Measurements from ENCODE around the gene TBCD.

Gene TBCD

GRCh38 chr17:82812058-82812457 is 60.2 kb downstream of the TBCD start:
- no peak for DNase-seq

DNA sequence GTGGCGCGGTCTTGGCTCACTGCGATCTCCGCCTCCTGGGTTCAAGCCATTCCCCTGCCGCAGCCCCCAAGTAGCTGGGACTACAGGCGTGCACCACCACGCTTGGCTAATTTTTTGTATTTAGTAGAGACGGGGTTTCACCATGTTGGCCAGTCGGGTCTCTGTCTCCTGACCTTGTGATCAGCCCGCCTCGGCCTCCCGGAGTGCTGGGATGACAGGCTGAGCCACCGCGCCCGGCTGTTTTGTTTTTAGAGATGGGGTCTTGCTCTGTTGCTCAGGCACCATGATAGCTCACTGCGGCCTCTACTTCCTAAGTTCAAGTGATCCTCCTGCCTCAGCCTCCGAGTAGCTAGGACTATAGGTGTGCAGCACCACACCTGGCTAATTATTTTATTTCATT is 60.7 kb downstream of the TBCD start:
- no peak for DNase-seq

DNA sequence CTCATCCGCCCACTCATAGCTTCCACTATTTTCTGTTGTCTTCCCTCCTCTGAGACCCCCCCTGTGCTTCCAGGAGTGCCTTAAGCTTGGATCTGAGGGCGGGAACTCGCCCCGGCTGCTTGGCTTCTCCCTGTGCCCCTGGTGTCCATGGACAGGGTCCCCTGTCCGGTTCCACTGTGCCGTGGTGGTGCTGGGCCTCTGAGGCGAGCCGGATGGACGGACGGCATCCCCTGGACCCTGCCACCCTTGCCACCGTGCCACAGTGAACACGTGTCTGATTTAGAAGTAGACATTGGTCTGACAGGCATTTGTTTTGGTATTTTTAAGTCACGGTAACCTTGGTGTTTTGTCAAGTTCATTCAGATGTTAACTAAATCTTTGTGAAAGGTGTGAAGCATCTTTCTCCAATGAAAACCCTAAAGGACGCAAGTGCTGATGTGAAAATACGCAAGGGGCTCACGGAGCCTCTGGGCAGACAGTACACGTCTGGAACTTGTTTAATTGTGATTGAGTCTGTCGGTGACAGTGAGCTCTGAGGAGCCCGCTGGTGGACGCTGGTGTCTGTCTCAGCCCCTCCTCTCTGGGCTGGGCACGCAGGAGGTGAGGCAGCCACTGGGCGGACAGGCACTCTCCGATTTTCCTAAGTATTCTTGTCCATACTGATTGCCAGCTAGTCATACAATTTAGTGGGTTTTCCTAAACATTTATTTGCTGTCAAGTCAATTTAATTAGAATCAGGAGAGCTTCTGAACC is 61.6 kb downstream of the TBCD start:
- DNase-seq, result no peak

DNA sequence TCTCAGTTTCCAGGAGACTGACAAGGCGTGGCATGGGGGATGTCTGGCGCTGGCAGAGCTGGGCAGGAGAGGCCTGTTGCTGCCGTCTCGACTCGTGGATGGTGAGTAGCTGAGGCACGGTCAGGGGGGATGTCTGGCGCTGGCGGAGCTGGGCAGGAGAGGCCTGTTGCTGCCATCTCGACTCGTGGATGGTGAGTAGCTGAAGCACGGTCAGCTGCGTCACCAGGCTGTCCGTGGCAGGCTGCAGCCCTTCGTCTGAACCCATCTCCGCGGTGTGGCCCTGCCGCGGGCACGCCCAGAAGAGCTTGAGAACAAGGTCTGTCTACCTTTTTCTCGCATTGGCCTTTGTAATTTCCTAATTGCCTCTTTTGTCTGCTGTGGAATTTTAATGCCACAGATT is 63.0 kb downstream of the TBCD start:
- no peak for DNase-seq

GRCh38 chr17:82815354-82815753 is 63.5 kb downstream of the TBCD start:
- DNase-seq, result no peak

GRCh38 chr17:82815790-82816305 is 64.0 kb downstream of the TBCD start:
- no peak for DNase-seq

DNA sequence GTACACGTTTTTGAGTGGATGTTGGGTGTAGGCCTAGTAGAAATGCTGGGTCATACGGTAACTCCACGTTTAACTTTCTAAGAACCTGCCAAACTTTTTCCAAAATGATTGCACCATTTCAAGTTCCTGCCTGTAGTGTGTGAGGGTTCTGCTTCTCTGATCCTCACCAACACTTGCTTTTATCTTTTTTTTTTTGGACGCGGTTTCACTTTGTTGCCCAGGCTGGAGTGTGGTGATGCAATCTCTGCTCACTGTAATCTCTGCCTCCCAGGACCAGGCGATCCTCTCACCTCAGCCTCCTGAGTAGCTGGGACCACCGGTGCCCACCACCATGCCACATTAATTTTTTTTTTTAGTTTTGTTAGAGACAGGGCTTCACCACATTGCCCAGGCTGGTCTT is 64.5 kb downstream of the TBCD start:
- DNase-seq, result no peak

GRCh38 chr17:82817947-82818346 is 66.1 kb downstream of the TBCD start:
- no peak for DNase-seq

- no peak for DNase-seq
Measured at GRCh38 chr17:82820278-82821251, 68.7 kb downstream of the TBCD start.

DNA sequence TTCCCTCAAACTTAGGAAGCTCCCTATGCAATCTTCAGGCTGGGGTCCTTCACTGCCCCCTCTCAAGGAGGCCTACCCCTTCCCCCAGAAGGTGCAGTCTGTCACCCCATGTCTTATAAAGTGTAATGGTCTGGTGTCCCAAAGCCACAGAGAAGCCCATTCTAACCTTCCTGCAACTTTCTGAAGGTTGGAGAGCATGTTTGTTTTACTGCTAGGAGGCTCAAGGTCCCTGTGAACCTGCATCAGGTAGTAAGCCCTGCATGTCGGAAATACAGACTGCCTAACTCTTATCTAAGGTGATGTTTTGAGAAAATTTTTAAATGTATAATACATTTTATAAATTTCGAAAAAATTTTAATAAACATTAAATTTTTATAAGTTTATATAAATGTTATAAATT is 69.7 kb downstream of the TBCD start:
- no peak for DNase-seq

DNA sequence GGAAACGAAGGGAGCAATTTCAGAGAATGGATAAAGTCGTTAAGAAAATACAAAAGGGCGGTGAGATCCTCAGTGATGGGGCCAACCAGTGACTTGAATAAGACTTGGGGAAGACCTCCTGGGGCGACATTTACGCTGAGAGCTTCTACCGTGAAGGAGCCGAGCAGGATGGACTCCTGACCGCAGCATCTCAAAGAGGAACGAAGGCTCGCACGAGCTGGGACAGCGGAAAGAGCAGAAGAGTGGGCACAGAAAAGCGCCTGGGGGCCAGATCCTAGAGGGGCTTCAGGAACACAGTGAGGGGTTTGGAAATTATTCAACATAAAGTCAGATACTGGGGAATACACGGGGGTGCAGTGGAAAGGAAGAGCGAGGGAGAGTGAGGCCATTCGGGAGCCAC is 70.4 kb downstream of the TBCD start:
- DNase-seq, result no peak

DNA sequence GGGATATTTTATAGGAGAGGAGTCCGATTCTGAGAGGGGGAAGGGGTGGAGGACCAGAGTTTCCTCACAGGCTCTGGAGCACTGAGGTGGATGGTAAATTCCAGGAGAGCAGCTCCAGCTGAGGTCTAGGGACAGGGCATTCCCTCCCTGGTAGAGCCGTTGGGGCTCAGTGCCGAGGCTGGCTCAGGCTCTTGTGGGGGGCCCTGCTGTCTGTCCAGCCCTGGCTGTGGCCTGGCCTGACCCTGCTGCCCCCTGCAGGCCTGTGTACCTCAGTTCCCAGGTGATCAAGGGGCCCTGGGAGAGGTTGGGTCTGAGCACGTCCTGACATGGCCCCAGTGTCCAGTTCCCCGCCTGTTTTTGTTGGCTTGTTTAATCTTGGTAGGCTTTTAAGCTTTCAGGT is 71.1 kb downstream of the TBCD start:
- no peak for DNase-seq

DNA sequence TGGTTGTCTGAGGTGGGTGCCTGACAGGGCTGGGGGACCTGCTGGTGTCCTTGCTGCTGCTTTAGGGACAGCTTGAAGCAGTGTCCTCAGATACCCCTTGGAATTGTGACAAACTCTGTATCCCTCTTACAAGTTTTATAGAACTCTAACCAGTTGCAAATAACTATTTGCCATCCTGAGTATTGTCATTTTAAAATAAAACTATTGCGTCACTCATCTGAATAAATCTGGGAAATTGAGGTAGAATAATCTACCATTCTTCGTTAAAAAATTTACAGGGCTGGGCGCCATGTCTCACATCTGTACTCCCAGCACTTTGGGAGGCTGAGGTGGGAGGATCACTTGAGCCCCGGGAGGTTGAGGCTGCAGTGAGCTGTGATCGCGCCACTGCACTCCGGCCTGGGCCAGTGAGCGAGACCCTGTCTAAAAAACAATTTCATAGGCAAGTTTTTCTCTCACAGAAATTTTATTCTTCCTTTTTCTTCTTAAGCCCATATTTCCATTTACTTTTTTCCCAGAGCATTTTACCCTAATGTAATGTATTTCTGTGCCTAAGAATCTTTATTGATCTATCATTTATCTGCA is 73.8 kb downstream of the TBCD start:
- no peak for DNase-seq

- DNase-seq, result no peak
Measured at GRCh38 chr17:82826211-82826610, 74.3 kb downstream of the TBCD start.

DNA sequence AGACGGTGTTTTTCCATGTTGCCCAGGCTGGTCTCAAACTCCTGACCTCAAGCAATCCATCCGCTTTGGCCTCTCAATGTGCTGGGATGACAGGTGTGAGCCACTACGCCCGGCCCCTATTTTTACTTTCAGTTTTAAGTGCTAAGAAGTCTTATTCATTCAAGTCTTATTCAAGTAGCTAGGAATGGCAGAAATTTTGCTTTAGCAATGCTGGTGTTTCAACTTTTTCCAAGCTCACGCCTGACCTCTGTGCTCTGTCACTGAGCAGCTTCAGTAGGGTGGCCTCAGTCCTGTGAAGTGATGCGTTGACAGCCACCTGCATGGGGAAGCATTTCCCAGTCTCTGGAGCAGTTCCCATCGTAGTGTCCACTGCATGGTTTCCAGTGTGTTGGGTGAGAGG is 75.1 kb downstream of the TBCD start:
- no peak for DNase-seq

DNA sequence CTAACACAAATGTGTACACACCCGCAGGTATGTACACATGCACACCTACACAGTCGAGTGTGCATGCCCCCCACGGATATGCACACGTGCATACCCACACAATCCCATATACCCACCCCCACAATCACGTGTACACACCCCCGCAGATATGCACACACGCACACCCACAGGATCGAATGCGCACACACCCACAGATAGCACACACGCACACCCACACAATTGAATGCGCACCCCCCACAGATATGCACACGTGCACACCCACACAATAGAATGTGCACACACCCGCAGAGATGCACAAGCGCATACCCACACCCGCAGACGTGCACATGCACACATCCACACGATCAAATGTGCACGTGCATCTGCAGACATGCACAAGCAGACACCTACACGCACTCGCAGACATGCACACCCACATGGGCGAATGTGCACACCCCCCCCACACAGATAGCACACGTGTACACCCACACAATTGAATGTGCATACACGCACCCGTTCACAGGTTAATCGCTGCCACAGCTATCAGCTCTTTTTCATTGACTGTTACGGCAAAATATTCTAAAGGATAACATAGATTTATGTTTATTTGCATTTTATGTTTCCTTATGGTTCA is 77.1 kb downstream of the TBCD start:
- no peak for DNase-seq

DNA sequence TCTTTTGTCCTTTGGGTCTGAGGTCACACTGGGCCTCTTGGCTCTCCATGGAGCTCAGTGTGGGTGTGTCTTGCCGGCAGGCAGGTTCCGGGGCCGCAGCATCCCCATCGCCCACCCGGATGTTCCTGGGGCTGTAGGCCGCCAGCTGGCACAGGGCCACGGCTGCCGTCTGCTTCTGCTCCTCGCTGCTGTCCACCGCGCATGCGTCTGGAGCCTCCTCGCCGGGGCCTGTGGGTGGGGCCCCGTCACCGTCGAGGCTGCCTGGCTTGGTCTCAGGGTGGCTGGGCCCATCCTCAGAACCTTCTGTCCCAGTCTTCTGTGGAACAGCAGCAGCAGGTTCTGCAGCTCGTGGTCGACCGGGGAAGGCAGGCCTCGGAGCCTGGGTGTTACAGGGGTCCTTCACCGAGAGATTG is 78.4 kb downstream of the TBCD start:
- no peak for DNase-seq

DNA sequence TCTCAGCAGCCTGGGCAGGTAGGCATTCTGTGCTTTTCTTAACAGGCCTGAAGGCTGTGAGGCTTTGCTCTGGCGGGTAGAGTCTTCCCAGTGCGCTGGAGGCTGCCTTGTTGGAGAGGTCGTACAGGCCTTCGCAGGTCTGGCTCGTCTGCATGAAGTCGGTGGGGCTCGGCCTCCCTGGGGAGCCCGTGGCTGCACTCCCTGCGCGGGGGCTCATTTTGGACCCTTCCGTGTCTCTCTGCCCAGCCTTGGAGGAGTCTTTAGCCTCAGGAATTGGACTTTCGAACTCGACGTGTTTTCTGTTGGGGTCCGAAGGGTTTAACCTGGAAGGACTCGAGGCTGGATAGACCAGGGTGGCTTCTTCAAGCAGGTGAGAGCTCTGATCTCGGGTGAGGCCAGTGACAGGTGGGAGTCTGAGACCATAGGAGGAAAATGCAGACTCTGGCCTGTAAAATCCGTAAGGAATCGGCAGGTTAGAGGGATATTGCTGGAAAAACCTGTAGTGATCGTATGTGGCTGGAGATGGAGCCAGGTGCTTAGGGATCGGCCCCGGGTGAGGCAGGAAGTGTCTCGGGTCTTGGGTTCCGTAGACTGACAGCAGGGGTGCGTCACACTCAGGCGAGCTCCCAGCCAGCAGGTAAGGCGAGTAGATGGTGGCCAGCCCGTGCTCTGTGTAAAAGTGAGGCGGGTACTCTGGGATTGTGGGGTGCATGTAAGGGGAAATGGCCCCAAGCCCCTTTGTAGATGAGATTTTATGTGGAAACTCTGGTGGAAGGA is 79.4 kb downstream of the TBCD start:
- DNase-seq, result no peak

DNA sequence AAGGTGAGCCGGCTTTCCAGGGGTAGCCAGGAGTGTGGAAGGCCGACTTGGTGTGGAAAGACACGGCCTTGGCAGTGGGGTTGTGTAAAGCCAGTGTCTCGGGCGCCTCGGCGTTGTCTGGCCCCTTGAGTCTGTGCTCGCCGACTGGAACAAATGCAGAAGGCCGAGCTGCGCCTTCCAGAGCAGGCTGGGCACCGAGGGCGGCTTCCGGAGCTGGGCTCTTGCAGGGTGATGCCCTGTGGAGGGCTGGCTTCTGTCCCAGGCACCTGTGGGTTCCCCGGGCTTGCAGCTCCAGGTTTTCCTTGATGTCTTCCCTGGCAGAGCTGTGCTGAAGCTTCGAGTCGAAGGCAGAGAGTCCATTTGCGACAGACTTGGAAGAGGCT is 79.9 kb downstream of the TBCD start:
- DNase-seq, result no peak

GRCh38 chr17:82832411-82832810 is 80.5 kb downstream of the TBCD start:
- no peak for DNase-seq

- no peak for DNase-seq
Measured at GRCh38 chr17:82832881-82833475, 81.1 kb downstream of the TBCD start.

DNA sequence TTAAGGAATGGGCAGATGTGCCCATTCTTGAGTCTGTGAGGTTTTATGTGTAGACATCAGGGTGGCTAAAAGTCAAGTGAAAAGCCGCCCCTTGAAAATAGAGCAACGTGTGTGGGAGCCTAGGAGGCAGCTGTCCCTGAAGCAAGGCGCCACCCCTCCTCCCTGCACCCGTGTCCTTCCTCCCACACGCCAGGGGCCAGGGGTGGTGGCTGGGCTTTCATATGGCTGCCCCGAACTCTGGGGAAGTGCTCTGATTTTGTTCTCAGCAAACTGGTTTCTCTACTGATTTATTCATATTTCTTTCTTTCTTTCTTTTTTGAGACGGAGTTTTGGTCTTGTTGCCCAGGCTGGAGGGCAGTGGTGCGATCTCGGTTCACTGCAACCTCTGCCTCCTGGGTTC is 83.3 kb downstream of the TBCD start:
- no peak for DNase-seq

Measured in stimulated activated CD4-positive, alpha-beta T cell treated with anti-CD3 and anti-CD28 coated beads, Interleukin-4, amount 100 ng/mL, for 4 hours (primary cell).